ENCODE data around the gene ACOT7.

GRCh38 chr1:6225651-6226050, 167.9 kb downstream of the ACOT7 start:
- no peak for TF ChIP-seq CTCF (IDR thresholded peaks at IDR 0.05)
- TF ChIP-seq POLR2A (IDR thresholded peaks at IDR 0.05): no peak
- TF ChIP-seq EP300 (IDR thresholded peaks at IDR 0.05): no peak
